H1 (cell line): Measurements from ENCODE around the gene UNC79. TPM values are rescaled to one million over a fixed set of nuclear protein-coding genes. Genes with fewer than 3 reads are reported as not detected.

ENCODE experiments used
- CTCF ChIA-PET: fragments of 300-600 bp; sonication (Branson Sonifier 250); formaldehyde crosslinking; loops from one replicate; lab custom pipeline; 2021; ENCODE audit not compliant: partially characterized antibody; lab: Charles Lee
- POLR2A ChIA-PET: fragments of 300-600 bp; sonication (Branson Sonifier 250); formaldehyde crosslinking; loops from one replicate; lab custom pipeline; 2021; ENCODE audit warnings: inconsistent platforms; ENCODE audit not compliant: partially characterized antibody; lab: Charles Lee
- DNase-seq, 2 experiments: peaks; one replicate each; pipeline versions ENCODE4 v3.0.0 to v3.0.0-alpha.2; 2010 to 2022; ENCODE audit warnings: low spot score in 2 of 2, low read depth in 1 of 2, mixed read lengths in 1 of 2
- FAIRE-seq: peaks from 2 replicates; lab custom pipeline; 2011; peaks lifted over from hg19 to GRCh38; lab: Jason Lieb, UNC
- H2AFZ ChIP-seq: 2 replicates; pipeline ENCODE4 v1.8.1; 2012; ENCODE audit warnings: low read length, inconsistent platforms
- H2AK5ac ChIP-seq: 2 replicates; pipeline ENCODE4 v1.6.1; 2013; ENCODE audit warnings: low read depth, low read length
- H2BK120ac ChIP-seq: replicated peaks from 2 replicates; pipeline ENCODE3; 2013; ENCODE audit warnings: low read depth, low read length, inconsistent platforms
- H2BK12ac ChIP-seq: 2 replicates; pipeline ENCODE4 v1.6.1; 2013; ENCODE audit warnings: low read depth, low read length
- H2BK15ac ChIP-seq: 2 replicates; pipeline ENCODE4 v1.6.1; 2013; ENCODE audit warnings: low read length
- H2BK20ac ChIP-seq: 2 replicates; pipeline ENCODE4 v1.6.1; 2013; ENCODE audit warnings: low read length
- H2BK5ac ChIP-seq: 2 replicates; pipeline ENCODE4 v1.6.1; 2013; ENCODE audit warnings: low read depth, low read length
- H3K14ac ChIP-seq: 2 replicates; pipeline ENCODE4 v1.6.1; 2013; ENCODE audit warnings: inconsistent platforms; ENCODE audit not compliant: insufficient read length
- H3K18ac ChIP-seq: 2 replicates; pipeline ENCODE4 v1.6.1; 2013; ENCODE audit warnings: low read length; ENCODE audit errors: extremely low read depth
- H3K23ac ChIP-seq: 2 replicates; pipeline ENCODE4 v1.6.1; 2013; ENCODE audit warnings: inconsistent platforms; ENCODE audit not compliant: insufficient read length
- H3K23me2 ChIP-seq: 2 replicates; pipeline ENCODE4 v1.6.1; 2013; ENCODE audit warnings: low read depth, low read length
- H3K27ac ChIP-seq: 2 replicates; pipeline ENCODE4 v1.6.1; 2011; ENCODE audit warnings: low read depth, low read length, inconsistent platforms
- H3K27me3 ChIP-seq, 4 experiments: replicated peaks in 1 of 4; 1 replicate in 1 of 4; 2 replicates in 3 of 4; pipeline versions ENCODE4 v1.6.1 to v1.8.1; 2011 to 2013; ENCODE audit warnings: low read length in 3 of 4, mild to moderate bottlenecking in 3 of 4, inconsistent platforms in 2 of 4, mixed read lengths in 2 of 4, moderate library complexity in 1 of 4; ENCODE audit not compliant: control insufficient read depth in 3 of 4, insufficient read depth in 3 of 4; ENCODE audit errors: extremely low read depth in 1 of 4
- H3K36me3 ChIP-seq, 4 experiments: 2 replicates each; pipeline versions ENCODE4 v1.6.1 to v1.8.1; 2011 to 2013; ENCODE audit warnings: mild to moderate bottlenecking in 4 of 4, low read length in 3 of 4, moderate library complexity in 2 of 4, control low read depth in 1 of 4, inconsistent platforms in 1 of 4; ENCODE audit not compliant: insufficient read depth in 4 of 4, control insufficient read depth in 2 of 4
- H3K4ac ChIP-seq: replicated peaks from 2 replicates; pipeline ENCODE3; 2013; ENCODE audit warnings: low read length, low read depth, mixed read lengths, inconsistent platforms; ENCODE audit not compliant: insufficient read length
- H3K4me1 ChIP-seq, 4 experiments: replicated peaks in 1 of 4; 1 replicate in 1 of 4; 2 replicates in 3 of 4; pipeline versions ENCODE4 v1.6.1 to v1.8.1; 2011 to 2013; ENCODE audit warnings: low read length in 3 of 4, inconsistent platforms in 2 of 4, mixed read lengths in 1 of 4; ENCODE audit not compliant: insufficient read depth in 4 of 4, control insufficient read depth in 3 of 4
- H3K4me2 ChIP-seq, 2 experiments: 2 replicates each; pipeline versions ENCODE4 v1.6.1 to v1.8.1; 2011 to 2013; ENCODE audit warnings: low read depth in 2 of 2, low read length in 2 of 2, control low read depth in 1 of 2, inconsistent platforms in 1 of 2, mild to moderate bottlenecking in 1 of 2; ENCODE audit not compliant: insufficient read depth in 1 of 2
- H3K4me3 ChIP-seq, 4 experiments: fragments of 200-600, 300-600 bp in 1 of 4; sonication (generic), shearing (Covaris generic), sonication (Bioruptor Twin) in 1 of 4; 2 replicates each; pipeline versions ENCODE4 v1.5.1 to v1.8.1; 2011 to 2016; ENCODE audit warnings: low read length in 4 of 4, low read depth in 3 of 4, control low read depth in 2 of 4, inconsistent platforms in 2 of 4, mild to moderate bottlenecking in 2 of 4, mixed read lengths in 1 of 4, moderate library complexity in 1 of 4; ENCODE audit not compliant: insufficient read depth in 2 of 4; ENCODE audit errors: extremely low read depth in 1 of 4
- H3K56ac ChIP-seq: replicated peaks from 2 replicates; pipeline ENCODE3; 2013; ENCODE audit warnings: low read depth, mild to moderate bottlenecking, mixed read lengths, low read length, inconsistent platforms; ENCODE audit not compliant: insufficient read length
- H3K79me1 ChIP-seq: 2 replicates; pipeline ENCODE4 v1.6.1; 2013; ENCODE audit warnings: low read depth, low read length, control low read depth
- H3K79me2 ChIP-seq, 2 experiments: 2 replicates each; pipeline versions ENCODE4 v1.6.1 to v1.8.1; 2012 to 2013; ENCODE audit warnings: low read length in 2 of 2, mild to moderate bottlenecking in 2 of 2, inconsistent platforms in 1 of 2; ENCODE audit not compliant: insufficient read depth in 2 of 2, control insufficient read depth in 1 of 2
- H3K9ac ChIP-seq, 4 experiments: replicated peaks in 1 of 4; 1 replicate in 1 of 4; 2 replicates in 3 of 4; pipeline versions ENCODE4 v1.6.1 to v1.8.1; 2011 to 2013; ENCODE audit warnings: low read depth in 3 of 4, low read length in 3 of 4, control low read depth in 2 of 4, mild to moderate bottlenecking in 2 of 4, moderate library complexity in 2 of 4, inconsistent platforms in 1 of 4; ENCODE audit errors: extremely low read depth in 1 of 4
- H3K9me3 ChIP-seq, 2 experiments: 2 replicates each; pipeline versions ENCODE4 v1.6.1 to v1.8.1; 2012 to 2013; ENCODE audit warnings: mild to moderate bottlenecking in 2 of 2, moderate library complexity in 2 of 2, control low read depth in 1 of 2, inconsistent platforms in 1 of 2, low read depth in 1 of 2, low read length in 1 of 2, mixed read lengths in 1 of 2; ENCODE audit not compliant: insufficient read depth in 2 of 2
- H4K20me1 ChIP-seq, 2 experiments: replicated peaks in 1 of 2; 2 replicates each; pipeline versions ENCODE3 to v1.8.1; 2011 to 2013; ENCODE audit warnings: inconsistent platforms in 2 of 2, low read length in 2 of 2, mild to moderate bottlenecking in 1 of 2; ENCODE audit not compliant: insufficient read depth in 2 of 2, control insufficient read depth in 1 of 2
- H4K5ac ChIP-seq: 2 replicates; pipeline ENCODE4 v1.6.1; 2013; ENCODE audit warnings: low read length, low read depth, mixed read lengths, inconsistent platforms; ENCODE audit not compliant: insufficient read length
- H4K8ac ChIP-seq: 2 replicates; pipeline ENCODE4 v1.8.0; 2013; ENCODE audit warnings: mild to moderate bottlenecking, moderate library complexity, low read length, inconsistent platforms; ENCODE audit not compliant: insufficient read depth; ENCODE audit errors: extremely low read depth
- H4K91ac ChIP-seq: replicated peaks from 2 replicates; pipeline ENCODE3; 2013; ENCODE audit warnings: low read length, mixed read lengths, inconsistent platforms; ENCODE audit not compliant: insufficient read length
- CHD1 ChIP-seq: IDR thresholded peaks from 2 replicates; pipeline ENCODE4 v1.6.1; 2012; ENCODE audit warnings: low read depth, low read length, improper control_type of control experiment
- E2F6 ChIP-seq: IDR thresholded peaks from 2 replicates; pipeline ENCODE4 v1.6.1; 2012; ENCODE audit warnings: inconsistent platforms
- EGR1 ChIP-seq: IDR thresholded peaks from 2 replicates; pipeline ENCODE4 v1.6.1; 2011; ENCODE audit warnings: low read depth, low read length, borderline replicate concordance
- FOSL1 ChIP-seq: IDR thresholded peaks from 2 replicates; pipeline ENCODE4 v1.6.1; 2011; ENCODE audit warnings: mild to moderate bottlenecking, low read depth, low read length, moderate library complexity; ENCODE audit not compliant: insufficient read depth
- JUN ChIP-seq: IDR thresholded peaks from 2 replicates; pipeline ENCODE4 v1.6.1; 2011; ENCODE audit warnings: low read depth, mild to moderate bottlenecking, improper control_type of control experiment, low read length
- MAFK ChIP-seq: IDR thresholded peaks from 2 replicates; pipeline ENCODE4 v1.6.1; 2012; ENCODE audit warnings: low read depth, mild to moderate bottlenecking, improper control_type of control experiment, low read length
- RBBP5 ChIP-seq: IDR thresholded peaks from 2 replicates; pipeline ENCODE4 v1.7.1; 2012; ENCODE audit warnings: low read depth, mild to moderate bottlenecking, inconsistent platforms, low read length, moderate library complexity, borderline replicate concordance
- SAP30 ChIP-seq: fragments of 300-600 bp; sonication (generic); IDR thresholded peaks from 2 replicates; pipeline ENCODE4 v1.7.1; 2012; ENCODE audit warnings: low read length, moderate library complexity, mild to moderate bottlenecking, inconsistent platforms; ENCODE audit not compliant: insufficient read depth, insufficient replicate concordance
- SIX5 ChIP-seq: IDR thresholded peaks from 2 replicates; pipeline ENCODE4 v1.6.1; 2011; ENCODE audit warnings: mild to moderate bottlenecking, low read depth, low read length
- SP1 ChIP-seq: IDR thresholded peaks from 2 replicates; pipeline ENCODE4 v1.6.1; 2011; ENCODE audit warnings: low read depth, low read length
- SP2 ChIP-seq: IDR thresholded peaks from 2 replicates; pipeline ENCODE4 v1.6.1; 2012; ENCODE audit warnings: mild to moderate bottlenecking, low read length, inconsistent platforms
- TEAD4 ChIP-seq: IDR thresholded peaks from 2 replicates; pipeline ENCODE4 v1.6.1; 2012; ENCODE audit warnings: low read depth, low read length, inconsistent platforms, mixed read lengths
- ZNF274 ChIP-seq: IDR thresholded peaks from 2 replicates; pipeline ENCODE4 v1.7.0; 2012; ENCODE audit warnings: low read length, borderline replicate concordance; ENCODE audit errors: extremely low read depth
- WGBS, 2 experiments: shearing (Covaris generic) in 1 of 2; methylation state at CpG; one replicate each; pipeline versions ENCODE4 v1.1.6 to v1.1.7; 2013 to 2015; ENCODE audit warnings: low lambda C conversion rate in 2 of 2, mixed read lengths in 2 of 2, inconsistent platforms in 1 of 2, low coverage in 1 of 2, missing lambda C conversion rate in 1 of 2; ENCODE audit not compliant: insufficient replicate concordance in 2 of 2, insufficient coverage in 1 of 2, insufficient read length in 1 of 2; ENCODE audit errors: extremely low coverage in 1 of 2, missing lambda C conversion rate in 1 of 2; 5-methylcytosine and 5-hydroxymethylcytosine counted together
- polyA plus RNA-seq, 7 experiments: library from polyadenylated mRNA; depleted of rRNA in 3 of 7; stranded (reverse) in 5 of 7; unstranded in 2 of 7; fragments of >200 nt in 5 of 7; fragments of 200-250 nt in 2 of 7; gene quantifications; 1 replicate in 5 of 7; 2 replicates in 1 of 7; 4 replicates in 1 of 7; pipeline versions ENCODE4 v1.2.1 to v1.2.3, GENCODE V29; 2011 to 2013; ENCODE audit warnings: missing spikeins in 2 of 7, mixed read lengths in 2 of 7
- total RNA-seq: library from RNA; stranded (reverse); fragmentation: NEBNext Ultra II Directional; extraction: Animal tissue kit (Norgen Biotek cat#: 25700); gene quantifications from 2 replicates; pipeline ENCODE4 v1.2.1, GENCODE V29; 2021
- TF ChIP-seq, protein P1 (sequence below): IDR thresholded peaks from 2 replicates; pipeline ENCODE4 v1.6.1; 2011; ENCODE audit warnings: low read length, improper control_type of control experiment

Gene UNC79
- total and polyA plus RNA-seq, 2 of the 8 experiments (the other 6 are each of a cell fraction or from before 2014, with no cell fraction given) = 1.8 to 2.3 TPM

- 96% methylated on average over 3 of the region's 3 CpGs; no CpG with 5 or more reads in 1 of the 2 experiments for WGBS, 2 experiments
- TF ChIP-seq SIX5 = no peak
- no peak for TF ChIP-seq E2F6
- no peak for TF ChIP-seq MAFK
- TF ChIP-seq, protein P1, sequence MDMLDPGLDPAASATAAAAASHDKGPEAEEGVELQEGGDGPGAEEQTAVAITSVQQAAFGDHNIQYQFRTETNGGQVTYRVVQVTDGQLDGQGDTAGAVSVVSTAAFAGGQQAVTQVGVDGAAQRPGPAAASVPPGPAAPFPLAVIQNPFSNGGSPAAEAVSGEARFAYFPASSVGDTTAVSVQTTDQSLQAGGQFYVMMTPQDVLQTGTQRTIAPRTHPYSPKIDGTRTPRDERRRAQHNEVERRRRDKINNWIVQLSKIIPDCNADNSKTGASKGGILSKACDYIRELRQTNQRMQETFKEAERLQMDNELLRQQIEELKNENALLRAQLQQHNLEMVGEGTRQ = no peak
- no peak for TF ChIP-seq ZNF274
- TF ChIP-seq SAP30 = no peak
- TF ChIP-seq CHD1 = no peak
- TF ChIP-seq TEAD4 = no peak
- TF ChIP-seq SP1 = no peak
- TF ChIP-seq FOSL1 = no peak
- no peak for TF ChIP-seq JUN
- no peak for TF ChIP-seq SP2
- TF ChIP-seq RBBP5 = no peak
- no peak for TF ChIP-seq EGR1
These were observed 148.4 kb downstream of the UNC79 start for GRCh38 chr14:93579178-93579577.

More at GRCh38 chr14:93579178-93579577, 148.4 kb downstream of the UNC79 start:
- Histone ChIP-seq H3K79me1 (no peaks in the 10 kb centered on the region), H3K4me2 (no peak overlapping the region), H2BK12ac (no peak overlapping the region), H3K23ac (no peak overlapping the region), H3K56ac (no peak overlapping the region), H3K9ac (no peak overlapping the region), H2BK20ac (no peak overlapping the region), H4K91ac (no peak overlapping the region), H3K4me3 (no peak overlapping the region), H4K5ac (no peak overlapping the region), H3K36me3 (no peaks in the 10 kb centered on the region), H3K14ac (no peak overlapping the region), H2BK15ac (no peak overlapping the region), H4K20me1 (no peaks in the 10 kb centered on the region), H3K27ac (no peak overlapping the region), H3K4ac (no peak overlapping the region), H3K4me1 (no peaks in the 10 kb centered on the region), H3K23me2 (no peaks in the 10 kb centered on the region), H2BK120ac (no peak overlapping the region), H3K27me3 (no peaks in the 10 kb centered on the region), H4K8ac (no peak overlapping the region), H2AK5ac (no peak overlapping the region), H3K79me2 (no peaks in the 10 kb centered on the region), H3K9me3 (no peaks in the 10 kb centered on the region), H2BK5ac (no peak overlapping the region), H3K18ac (no peak overlapping the region), H2AFZ (no peak overlapping the region)
- no peak for FAIRE-seq
- CTCF ChIA-PET = no interaction called here
- no peak for DNase-seq
- POLR2A ChIA-PET = no interaction called here
